Measurements from ENCODE around the gene NRSN2.

GRCh38 chr20:376089-376488, 29.2 kb downstream of the NRSN2 start:
- TF ChIP-seq POLR2AphosphoS5 (IDR thresholded peaks at IDR 0.05; ENCODE audit: borderline replicate concordance, low read depth, low read length) (no peak), EZH2 (IDR thresholded peaks at IDR 0.05) (no peak), FOXP2 (optimal IDR thresholded peaks at IDR 0.05; ENCODE audit: control extremely low read depth, extremely low read length, insufficient read depth) (no peak)
